HG03196 (cell line): ENCODE data around the gene TMED9.

Experiments
- ATAC-seq: cut with Tn5 transposase; IDR thresholded peaks from one replicate; pipeline ENCODE4 v1.9.1; 2021; ENCODE audit not compliant: unreplicated experiment

TMED9 gene

GRCh38 chr5:177576169-177576568 is 15.8 kb upstream of the TMED9 start:
- no peak for ATAC-seq

GRCh38 chr5:177578316-177578715 is 13.7 kb upstream of the TMED9 start:
- no peak for ATAC-seq

GRCh38 chr5:177588413-177588909 is 3.5 kb upstream of the TMED9 start:
- no peak for ATAC-seq

- ATAC-seq = no peak
These were observed 1.6 kb upstream of the TMED9 start for GRCh38 chr5:177590406-177590805.

GRCh38 chr5:177591690-177592009 is 353 bp upstream of the TMED9 start:
- no peak for ATAC-seq

- ATAC-seq = no peak
These were observed 902 bp downstream of the TMED9 start for GRCh38 chr5:177592905-177593304.

GRCh38 chr5:177593511-177593910 is 1.5 kb downstream of the TMED9 start:
- ATAC-seq = no peak

- no peak for ATAC-seq
These were observed 2.1 kb downstream of the TMED9 start for GRCh38 chr5:177594071-177594470.

GRCh38 chr5:177595026-177595585 is 3.1 kb downstream of the TMED9 start:
- no peak for ATAC-seq

- no peak for ATAC-seq
These were observed 4.2 kb downstream of the TMED9 start for GRCh38 chr5:177595991-177596774.

GRCh38 chr5:177596775-177597238 is 4.8 kb downstream of the TMED9 start:
- ATAC-seq = no peak

GRCh38 chr5:177598477-177598876 is 6.5 kb downstream of the TMED9 start:
- ATAC-seq = no peak

GRCh38 chr5:177599731-177600507 is 7.9 kb downstream of the TMED9 start, which contains the start of gene B4GALT7:
TSS of gene B4GALT7 (plus strand) at chr5:177600132. CDS start at chr5:177600211, 79 bp downstream.
- peak; percentile 90 for ATAC-seq

- ATAC-seq = no peak
These were observed 8.6 kb downstream of the TMED9 start for GRCh38 chr5:177600508-177601018.

GRCh38 chr5:177601126-177601525 is 9.1 kb downstream of the TMED9 start:
- ATAC-seq = no peak

- no peak for ATAC-seq
These were observed 9.8 kb downstream of the TMED9 start for GRCh38 chr5:177601577-177602457.

- ATAC-seq = no peak
These were observed 10.4 kb downstream of the TMED9 start for GRCh38 chr5:177602458-177602830.

GRCh38 chr5:177603631-177604030 is 11.6 kb downstream of the TMED9 start:
- no peak for ATAC-seq

- ATAC-seq = no peak
These were observed 12.1 kb downstream of the TMED9 start for GRCh38 chr5:177604116-177604521.

GRCh38 chr5:177604656-177605055 is 12.7 kb downstream of the TMED9 start:
- ATAC-seq = no peak

- no peak for ATAC-seq
These were observed 13.1 kb downstream of the TMED9 start for GRCh38 chr5:177605078-177605477.
